DMS114 treated with DMSO at 0.1 percent for 48 hours (cell line): ENCODE measurements around the gene VAMP5.
"Not testable (repeated sequence)": the region's sequence is repeated elsewhere in the genome, so short reads cannot be mapped to it uniquely, and the experiment has no call there.

Source experiments
- DNase-seq: peaks from one replicate; lab custom pipeline; 2025; ENCODE audit not compliant: unreplicated experiment; lab: John Stamatoyannopoulos, UW

VAMP5 gene

DNA sequence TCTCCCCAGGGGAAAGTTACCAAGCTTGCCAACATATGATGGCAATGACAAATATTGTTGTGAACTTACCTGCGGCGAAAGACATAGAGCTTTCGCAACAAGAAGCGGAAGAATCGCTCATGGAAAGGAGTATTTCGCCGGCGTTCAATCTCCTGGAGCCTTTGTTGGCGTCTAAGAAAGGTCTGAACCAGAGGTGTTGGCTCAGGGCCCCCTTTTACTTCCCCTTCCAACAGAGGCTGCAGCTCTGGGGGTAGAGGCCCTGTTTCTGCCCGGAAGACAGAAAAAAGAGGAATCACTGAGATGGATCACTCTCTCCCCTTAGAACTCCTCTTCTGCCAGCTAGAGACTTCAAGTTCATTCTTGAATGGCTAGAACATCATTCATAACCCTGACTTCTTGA is 33.7 kb upstream of the VAMP5 start:
- DNase-seq = no peak

DNA sequence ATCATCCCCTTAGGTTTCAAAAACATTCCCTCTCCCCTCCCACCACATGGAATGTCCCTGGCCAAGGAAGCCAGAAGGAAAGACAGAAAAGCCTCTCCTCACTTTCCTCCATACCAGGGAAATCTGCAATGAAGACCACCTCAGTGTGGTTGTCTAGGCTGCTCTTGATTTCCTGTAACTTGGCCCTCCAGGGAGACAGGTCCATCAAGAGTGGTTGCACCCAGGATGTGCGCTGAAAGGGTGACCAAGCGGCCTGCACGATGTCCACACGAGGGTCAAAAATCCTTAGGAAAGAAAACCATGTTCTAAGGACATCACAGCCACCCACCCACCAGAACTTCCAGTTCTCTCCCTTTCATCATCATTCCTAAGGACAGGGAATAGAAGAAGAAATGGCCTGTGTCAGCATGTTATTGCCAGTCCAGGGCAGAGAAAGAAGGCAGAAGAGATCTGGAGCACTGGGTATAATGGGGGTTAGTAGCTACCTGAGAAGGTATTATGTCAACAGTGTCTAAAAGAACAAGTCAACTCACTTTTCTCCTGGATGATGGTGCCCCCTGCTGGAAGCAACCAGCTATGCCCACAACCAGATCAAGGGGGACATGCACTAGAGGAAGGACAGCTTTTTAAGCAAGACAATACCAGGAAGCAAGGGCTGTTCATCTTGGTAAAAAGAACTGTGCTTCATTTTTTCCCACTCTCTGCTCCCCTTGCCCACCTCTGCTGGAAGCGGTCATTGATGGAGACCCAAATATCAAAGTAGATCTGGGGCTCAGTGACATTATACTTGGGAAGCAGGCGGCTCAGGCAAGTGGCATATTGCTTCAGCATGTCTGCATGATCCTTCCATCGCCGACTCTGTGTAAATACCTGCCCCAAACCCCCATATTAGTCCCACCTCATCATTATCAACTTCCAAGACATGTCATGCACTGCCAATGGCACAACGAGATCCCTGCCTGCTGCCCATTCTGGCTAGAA is 32.2 kb upstream of the VAMP5 start:
- DNase-seq = peak; percentile 58

- no peak for DNase-seq
These were observed 31.0 kb upstream of the VAMP5 start for GRCh38 chr2:85553184-85553583.

- no peak for DNase-seq
These were observed 29.1 kb upstream of the VAMP5 start for GRCh38 chr2:85554980-85555612.

DNA sequence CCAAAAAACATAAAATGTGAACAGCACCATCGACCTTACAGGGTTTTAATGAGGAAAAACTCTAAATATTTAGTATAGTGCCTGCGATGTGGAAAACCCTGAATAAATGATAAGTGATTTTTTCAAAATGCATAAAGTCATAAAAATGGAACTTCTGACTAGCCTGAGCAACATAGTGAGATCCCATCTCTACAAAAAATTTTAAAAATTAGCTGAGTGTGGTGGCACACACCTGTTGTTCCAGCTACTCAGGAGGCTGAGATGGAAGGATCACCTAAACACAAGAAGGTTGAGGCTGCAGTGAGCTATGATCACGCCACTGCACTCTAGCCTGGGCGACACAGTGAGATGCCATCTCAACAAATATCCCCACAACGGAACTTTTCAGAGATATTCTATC is 27.1 kb upstream of the VAMP5 start:
- no peak for DNase-seq

DNA sequence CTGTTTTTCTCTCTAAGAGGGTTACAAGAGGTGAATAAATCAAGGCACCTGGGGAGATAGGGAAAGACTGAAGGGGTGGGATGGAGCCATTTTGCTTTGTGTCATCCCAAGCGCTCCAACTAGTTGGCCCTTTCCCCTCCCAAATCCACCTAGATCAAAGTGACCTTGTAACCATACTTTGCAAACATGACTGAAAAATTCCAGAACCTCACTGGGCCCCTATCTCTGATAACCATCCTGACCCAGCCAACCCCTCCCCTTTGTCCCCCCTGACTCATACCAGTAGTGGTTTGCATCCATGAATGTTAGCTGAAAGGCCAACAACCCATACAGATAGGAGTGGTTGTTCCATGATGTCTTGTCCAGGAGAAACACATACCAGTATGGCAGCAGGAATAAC is 26.1 kb upstream of the VAMP5 start:
- no peak for DNase-seq

- DNase-seq = not testable (repeated sequence)
These were observed 23.9 kb upstream of the VAMP5 start for GRCh38 chr2:85560403-85560726.

DNA sequence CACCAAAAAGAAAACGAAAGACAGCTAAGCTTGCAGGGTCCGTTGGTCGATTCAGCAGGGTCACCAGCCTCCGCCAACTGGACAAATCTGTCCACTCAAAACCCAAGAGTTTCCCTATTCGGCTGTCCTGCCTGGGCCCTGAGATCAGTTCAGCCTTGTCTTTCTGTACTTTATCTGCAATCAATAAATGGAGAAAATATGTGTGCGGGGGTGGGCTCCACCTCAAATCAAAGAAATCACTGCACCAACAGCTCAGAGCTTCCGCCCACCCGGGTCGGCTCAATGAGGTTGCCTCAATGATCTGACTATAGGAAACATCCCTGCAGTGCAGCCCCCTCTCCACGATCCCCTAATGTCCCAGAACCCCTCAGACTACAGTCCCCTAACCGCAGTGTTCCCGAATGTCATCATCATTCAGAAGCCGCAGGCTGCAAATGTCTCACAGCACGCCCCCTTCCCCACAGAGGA is 23.4 kb upstream of the VAMP5 start:
- DNase-seq = no peak

DNA sequence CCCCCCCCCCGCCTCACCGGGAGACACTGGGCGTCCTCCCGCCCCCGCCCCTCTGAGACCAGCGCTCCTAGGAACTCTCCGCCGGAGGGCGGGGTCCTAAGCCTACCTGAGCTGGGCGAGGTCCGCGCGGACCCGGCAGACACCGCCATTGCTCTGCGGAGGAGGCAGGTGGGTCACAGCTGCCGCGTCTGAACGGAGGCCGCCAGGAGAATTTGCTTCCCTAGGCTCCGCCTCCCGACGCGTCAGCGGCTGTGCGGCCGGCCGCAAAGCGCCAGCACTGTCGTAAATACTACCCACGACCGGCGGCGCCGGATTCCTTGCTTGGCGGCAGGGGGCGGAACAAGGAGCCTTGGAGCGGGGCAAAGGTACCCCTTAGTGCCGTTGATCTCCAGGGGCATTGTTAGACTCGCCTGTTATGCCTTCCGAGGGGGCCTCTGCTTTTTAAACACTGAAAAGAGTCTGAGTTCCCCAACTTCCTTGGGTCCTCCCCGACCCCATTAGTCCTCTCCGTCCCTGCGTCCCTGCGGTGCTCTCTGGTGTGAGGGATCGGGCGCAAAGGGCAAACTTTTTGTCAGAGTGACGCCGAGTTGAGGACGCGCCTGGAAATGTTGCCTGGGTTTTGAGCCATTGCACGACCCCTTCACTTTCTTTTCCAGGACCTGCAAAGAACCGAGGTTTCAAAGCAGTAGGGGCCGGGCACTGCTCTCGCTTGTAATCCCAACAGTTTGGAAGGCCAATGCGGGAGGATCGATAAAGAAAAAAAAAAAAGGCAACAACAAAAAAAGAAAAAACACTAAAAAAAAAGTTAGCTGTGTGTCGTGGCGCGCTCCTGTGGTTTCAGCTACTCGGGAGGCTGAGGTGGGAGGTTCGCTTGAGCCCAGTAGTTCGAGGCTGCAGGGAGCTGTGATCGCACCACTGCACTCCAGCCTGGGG is 22.7 kb upstream of the VAMP5 start, which contains the start of gene GGCX:
Gene GGCX (minus strand): TSS at position 214 of the 933 bp plus-strand sequence. CDS start 65 bp downstream, at position 149.
- DNase-seq = peak; percentile 92

DNA sequence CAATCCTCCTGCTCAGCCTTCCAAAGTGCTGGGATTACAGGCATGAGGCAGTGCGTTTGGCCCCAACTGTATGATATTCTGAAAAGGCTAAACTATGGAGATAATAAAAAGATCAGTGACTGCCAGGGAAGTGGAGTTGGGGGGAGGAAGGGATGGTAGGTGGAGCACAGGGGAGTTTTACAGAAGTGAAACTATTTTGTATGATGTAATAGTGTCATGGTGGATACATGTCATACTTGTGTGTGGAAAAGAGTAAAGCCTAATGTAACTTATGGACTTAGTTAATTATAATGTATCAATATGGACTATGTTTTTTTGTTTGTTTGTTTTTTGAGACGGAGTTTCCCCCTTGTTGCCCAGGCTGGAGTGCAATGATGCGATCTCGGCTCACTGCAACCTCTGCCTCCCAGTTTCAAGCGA is 20.1 kb upstream of the VAMP5 start:
- no peak for DNase-seq

GRCh38 chr2:85566265-85566664 is 18.0 kb upstream of the VAMP5 start:
- no peak for DNase-seq

DNA sequence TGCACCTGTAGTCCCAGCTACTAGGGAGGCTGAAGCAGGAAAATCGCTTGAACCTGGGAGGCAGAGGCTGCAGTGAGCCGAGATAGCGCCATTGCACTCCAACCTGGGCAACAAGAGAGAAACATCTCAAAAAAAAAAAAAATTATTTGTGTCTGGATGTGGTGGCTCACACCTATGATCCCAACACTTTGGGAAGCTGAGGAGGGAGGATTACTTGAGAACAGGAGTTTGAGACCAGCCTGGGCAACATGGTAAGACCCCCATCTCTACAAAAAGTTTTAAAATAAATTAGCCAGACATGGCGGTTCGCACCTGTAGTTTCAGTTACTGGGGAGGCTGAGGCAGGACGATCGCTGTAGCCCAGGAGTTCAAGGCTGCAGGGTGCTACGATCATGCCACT is 8.5 kb upstream of the VAMP5 start:
- no peak for DNase-seq

- no peak for DNase-seq
These were observed 7.2 kb upstream of the VAMP5 start for GRCh38 chr2:85577063-85577385.

- DNase-seq = no peak
These were observed 6.6 kb upstream of the VAMP5 start, which contains the start of gene VAMP8 for GRCh38 chr2:85577386-85578242. Gene VAMP8 (plus strand): TSS chr2:85577586. CDS start chr2:85577647, 61 bp downstream.

GRCh38 chr2:85578243-85579180 is 5.7 kb upstream of the VAMP5 start:
- DNase-seq = no peak

DNA sequence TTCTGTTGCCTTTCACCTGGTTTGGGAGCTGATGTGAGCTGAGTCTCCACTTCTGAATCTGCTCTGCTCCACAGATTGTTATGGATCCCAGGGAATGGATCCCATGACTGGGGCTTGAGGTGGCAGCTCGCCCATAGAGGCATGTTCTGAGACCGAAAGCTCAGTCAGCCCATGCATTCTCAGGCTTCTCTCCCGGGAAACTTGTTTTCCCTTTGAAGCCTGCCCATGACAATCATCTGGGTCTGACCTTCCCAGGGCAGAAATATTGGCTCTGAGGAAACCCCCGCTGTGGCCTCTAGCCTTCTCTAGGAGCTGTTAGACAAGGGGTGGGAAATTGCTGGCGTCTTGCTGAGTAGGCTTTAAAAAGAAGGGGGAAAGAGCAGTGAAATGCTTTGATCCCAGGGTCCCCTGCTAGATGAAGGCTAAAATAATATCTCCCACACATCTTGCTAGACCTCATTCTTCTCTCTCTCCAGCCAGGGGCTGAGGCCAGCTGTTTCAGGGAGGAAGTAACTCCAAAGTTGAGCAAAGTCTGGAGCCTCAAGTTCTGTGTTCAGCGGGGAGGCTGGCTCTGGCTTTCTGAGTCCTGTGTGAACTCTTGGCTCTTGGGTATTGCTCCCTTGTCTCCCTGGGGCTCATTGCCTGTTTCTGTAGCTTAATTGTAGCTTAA is 4.8 kb upstream of the VAMP5 start:
- DNase-seq = no peak

DNA sequence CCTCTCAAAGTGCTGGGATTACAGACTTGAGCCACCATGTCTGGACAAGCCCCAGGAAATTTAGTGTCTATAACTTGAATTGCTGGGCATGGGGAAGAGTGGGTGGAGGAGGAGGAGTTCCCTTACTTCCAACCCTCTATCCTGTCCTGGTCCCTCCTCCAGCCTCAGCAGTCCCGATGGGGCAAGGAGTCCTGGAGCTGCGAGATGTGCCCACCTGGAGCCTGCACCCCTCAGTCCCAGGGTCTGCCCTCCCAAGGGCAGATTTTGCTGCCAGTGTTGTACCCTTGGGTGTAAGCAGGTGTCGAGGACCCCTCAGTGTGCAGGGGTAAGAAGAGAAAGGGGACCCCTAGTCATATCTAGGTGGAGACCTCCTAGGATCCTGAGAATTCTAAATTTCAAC is 4.0 kb upstream of the VAMP5 start:
- DNase-seq = no peak

DNA sequence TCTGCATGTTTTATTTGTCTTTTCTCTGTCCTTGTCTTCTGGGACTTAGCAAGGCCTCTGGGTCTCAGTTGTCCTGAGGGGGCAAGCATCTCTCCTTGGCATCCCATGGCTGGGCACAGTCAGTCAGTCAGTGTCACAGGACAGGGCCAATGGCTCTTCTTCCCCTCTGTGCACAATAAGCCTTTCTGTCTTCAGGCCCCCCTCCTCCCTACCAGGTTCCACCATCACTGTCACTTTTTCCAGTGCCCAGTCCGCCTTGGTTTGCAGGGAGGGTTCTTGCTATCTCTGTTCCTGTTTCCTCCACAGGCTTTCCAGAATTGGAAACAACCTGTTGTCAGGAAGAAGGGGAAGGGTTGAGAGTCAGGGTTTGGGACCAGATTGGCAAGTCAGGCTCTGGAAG is 1.7 kb upstream of the VAMP5 start:
- DNase-seq = no peak
